HG02981 (cell line): ENCODE results near the gene TMEM205.
A peak's percentile ranks its signal among the peaks of the same experiment; 100 is the strongest.
"Not testable (repeated sequence)": the region's sequence is repeated elsewhere in the genome, so short reads cannot be mapped to it uniquely, and the experiment has no call there.

Experiments
- ATAC-seq: cut with Tn5 transposase; IDR thresholded peaks from one replicate; pipeline ENCODE4 v1.9.1; 2021; ENCODE audit warnings: mild to moderate bottlenecking, moderate library complexity; ENCODE audit not compliant: unreplicated experiment

The TMEM205 gene

GRCh38 chr19:11340099-11340467 lies 6.0 kb downstream of the TMEM205 start:
- not testable (repeated sequence) for ATAC-seq

GRCh38 chr19:11339254-11340098 lies 6.6 kb downstream of the TMEM205 start, which contains the start of gene RAB3D:
Gene RAB3D (minus strand): TSS chr19:11339657. CDS start chr19:11337399, 2,258 bp downstream.
- ATAC-seq, result peak; percentile 74

GRCh38 chr19:11338569-11339253 lies 7.4 kb downstream of the TMEM205 start:
- no peak for ATAC-seq

GRCh38 chr19:11338121-11338520 lies 7.9 kb downstream of the TMEM205 start:
- ATAC-seq, result no peak

GRCh38 chr19:11337080-11337479 lies 9.0 kb downstream of the TMEM205 start:
- ATAC-seq, result no peak

- ATAC-seq, result no peak
These were observed 10.5 kb downstream of the TMEM205 start for GRCh38 chr19:11335449-11336146.

GRCh38 chr19:11333838-11334237 lies 12.2 kb downstream of the TMEM205 start:
- not testable (repeated sequence) for ATAC-seq

GRCh38 chr19:11332822-11333221 lies 13.2 kb downstream of the TMEM205 start:
- ATAC-seq, result no peak

GRCh38 chr19:11331502-11331901 lies 14.6 kb downstream of the TMEM205 start:
- no peak for ATAC-seq

GRCh38 chr19:11330127-11330526 lies 15.9 kb downstream of the TMEM205 start:
- ATAC-seq, result no peak

GRCh38 chr19:11325544-11325943 lies 20.5 kb downstream of the TMEM205 start:
- ATAC-seq, result no peak

GRCh38 chr19:11324748-11325389 lies 21.2 kb downstream of the TMEM205 start:
- no peak for ATAC-seq

GRCh38 chr19:11324079-11324661 lies 21.9 kb downstream of the TMEM205 start:
- ATAC-seq, result peak; percentile 51

GRCh38 chr19:11323601-11324078 lies 22.4 kb downstream of the TMEM205 start:
- no peak for ATAC-seq

- ATAC-seq, result no peak
These were observed 23.6 kb downstream of the TMEM205 start for GRCh38 chr19:11322269-11323024.

GRCh38 chr19:11321191-11322126 lies 24.6 kb downstream of the TMEM205 start:
- no peak for ATAC-seq

GRCh38 chr19:11320278-11320995 lies 25.6 kb downstream of the TMEM205 start:
- ATAC-seq, result not testable (repeated sequence)

- no peak for ATAC-seq
These were observed 39.7 kb downstream of the TMEM205 start for GRCh38 chr19:11306337-11306736.
